EL (cell line): Measurements from ENCODE around the gene LMBR1.
"Not testable (repeated sequence)": the region's sequence is repeated elsewhere in the genome, so short reads cannot be mapped to it uniquely, and the experiment has no call there.

Source experiments
- DNase-seq: peaks from one replicate; pipeline ENCODE4 v3.0.0-alpha.2; 2016

Gene LMBR1

DNA sequence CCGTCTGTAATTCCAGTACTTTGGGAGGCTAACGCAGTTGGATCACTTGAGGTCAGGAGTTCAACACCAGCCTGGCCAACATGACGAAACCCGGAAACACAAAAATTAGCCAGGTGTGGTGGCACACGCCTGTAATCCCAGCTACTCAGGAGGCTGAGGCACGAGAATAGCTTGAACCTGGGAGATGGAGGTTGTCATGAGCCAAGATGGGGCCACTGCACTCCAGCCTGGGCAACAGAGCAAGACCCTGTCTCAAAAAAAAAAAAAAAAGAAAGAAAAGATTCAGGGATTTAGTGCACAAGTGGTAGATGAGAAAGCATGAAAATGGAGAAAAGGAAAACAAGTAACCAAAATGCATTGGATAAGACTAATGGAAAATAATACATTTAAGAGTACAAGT lies 49.4 kb downstream of the LMBR1 start:
- not testable (repeated sequence) for DNase-seq

DNA sequence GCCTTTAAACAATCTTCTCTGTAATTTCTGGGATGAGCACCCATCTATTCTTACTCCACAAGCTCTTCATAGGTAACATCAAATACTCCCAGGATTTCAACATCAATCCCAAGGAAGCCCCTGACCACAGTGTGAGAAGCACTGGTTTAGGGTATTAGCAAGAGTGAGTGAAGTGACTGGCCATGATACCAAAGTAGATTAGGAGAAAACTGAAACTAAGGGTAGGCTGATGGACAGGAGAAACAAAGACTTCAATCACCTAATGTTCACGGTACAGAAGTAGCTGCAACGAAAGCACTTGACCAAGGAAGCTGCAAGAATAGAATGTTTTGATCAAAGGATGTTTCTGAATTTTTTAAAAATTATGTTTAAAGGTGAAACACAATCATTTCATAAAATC lies 49.8 kb downstream of the LMBR1 start:
- DNase-seq, result no peak

DNA sequence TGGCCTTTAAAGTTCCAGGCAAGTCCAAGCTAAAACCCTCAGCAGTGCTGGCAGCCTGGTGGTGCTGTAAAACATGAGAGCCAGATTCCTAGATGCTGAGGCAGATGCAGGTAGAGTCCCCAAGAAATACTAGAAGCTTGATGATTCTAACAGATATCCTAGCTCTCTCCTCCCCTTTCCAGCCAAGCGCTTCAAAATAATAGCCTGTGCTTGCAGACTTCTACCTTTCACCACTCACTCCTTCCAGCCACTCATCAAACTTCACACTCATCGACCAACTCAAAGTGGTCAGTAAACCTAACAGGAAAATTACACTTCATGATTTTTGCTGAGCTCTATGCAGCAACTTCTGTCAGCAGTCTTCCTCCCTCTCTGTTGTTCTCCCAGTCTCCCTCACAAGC lies 50.2 kb downstream of the LMBR1 start:
- no peak for DNase-seq

DNA sequence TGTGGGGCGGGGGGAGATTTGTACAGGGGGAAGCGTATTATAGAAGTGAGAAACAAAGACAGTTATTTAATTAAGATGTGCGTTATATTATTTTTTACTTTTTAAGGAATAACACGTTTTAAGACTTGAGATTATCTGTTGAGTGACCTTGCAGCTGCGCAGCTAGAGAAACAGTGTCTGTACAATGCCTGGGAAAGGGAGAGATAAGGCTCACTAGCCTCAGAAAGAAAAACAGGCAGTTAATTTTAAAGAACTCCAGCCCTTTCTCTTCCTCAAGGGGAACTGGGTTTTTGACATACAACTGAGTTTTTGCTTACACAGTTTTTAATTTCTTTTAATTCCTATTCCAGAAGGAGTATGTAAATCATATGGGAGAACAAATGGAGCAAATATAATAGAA lies 50.7 kb downstream of the LMBR1 start:
- DNase-seq, result no peak

DNA sequence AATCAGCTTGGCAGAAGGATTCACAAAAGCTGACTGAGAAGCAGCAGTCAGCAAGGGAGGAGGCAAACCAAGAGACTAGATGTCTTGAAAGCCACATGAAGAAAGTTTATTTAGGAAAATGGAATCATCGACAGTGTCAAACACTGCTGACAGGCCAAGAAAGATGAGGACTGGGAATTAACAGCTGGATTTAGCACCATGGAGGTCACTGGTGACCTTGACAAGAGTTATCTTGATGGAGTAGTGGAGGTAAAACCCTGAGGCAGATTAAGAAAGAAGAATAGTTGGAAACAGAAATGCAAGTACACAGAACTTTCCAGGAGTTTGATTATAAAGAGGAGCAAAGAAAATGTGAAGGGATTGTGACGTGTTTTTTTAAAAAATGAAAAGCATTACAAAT lies 51.5 kb downstream of the LMBR1 start:
- no peak for DNase-seq

DNA sequence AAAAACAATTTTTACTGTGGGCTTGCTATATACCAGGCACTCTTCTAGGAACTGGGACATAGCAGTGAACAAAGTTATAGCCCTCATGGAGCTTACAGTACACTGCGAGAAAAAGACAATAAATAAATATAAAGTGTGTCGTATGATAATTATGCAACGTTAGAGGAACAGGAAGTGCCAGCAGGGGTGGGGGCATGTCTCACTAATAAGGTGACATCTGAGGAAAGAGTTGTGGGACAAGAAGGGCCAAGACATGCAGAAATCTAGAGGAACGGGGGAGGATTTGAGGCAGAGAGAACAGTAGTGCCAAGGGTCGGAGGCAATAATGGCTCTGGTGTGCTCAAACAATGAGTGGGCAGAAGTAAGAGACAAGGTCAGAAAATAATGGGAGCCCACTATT lies 52.8 kb downstream of the LMBR1 start:
- DNase-seq, result no peak

DNA sequence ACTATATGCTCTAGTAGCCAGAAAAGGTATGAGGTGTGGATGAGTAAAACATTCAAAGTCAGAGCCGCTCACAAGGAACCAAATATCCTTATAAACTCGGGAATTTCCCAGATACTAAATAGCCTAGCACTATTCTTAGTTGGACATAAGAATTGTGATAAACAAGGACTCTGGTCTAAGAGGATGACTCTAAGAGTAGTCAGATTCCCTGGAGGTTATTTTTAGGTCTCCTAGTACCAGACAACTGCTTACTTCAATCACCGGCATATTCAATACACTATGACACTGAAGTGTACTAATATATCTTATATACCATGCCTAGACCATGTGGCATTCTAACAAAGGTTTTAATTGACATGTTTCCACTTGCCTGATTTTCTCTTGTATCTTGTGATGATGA lies 56.5 kb downstream of the LMBR1 start:
- DNase-seq, result no peak

DNA sequence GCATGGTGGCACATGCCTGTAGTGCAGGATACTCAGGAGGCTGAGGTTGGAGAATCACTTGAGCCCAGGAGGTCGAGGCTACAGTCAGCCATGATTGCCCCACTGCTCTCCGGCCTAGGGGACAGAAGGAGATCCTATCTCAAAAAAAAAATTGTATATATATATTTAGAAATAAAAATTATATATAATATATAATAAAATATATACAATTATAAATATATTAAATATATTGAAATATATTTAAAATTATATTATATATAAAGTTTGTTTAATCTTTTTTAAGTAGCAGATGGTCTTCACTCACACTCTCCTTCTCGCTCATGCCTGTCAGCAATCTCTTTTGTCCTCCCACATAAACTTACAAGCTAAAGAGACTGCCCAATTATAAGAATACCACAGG lies 58.5 kb downstream of the LMBR1 start:
- no peak for DNase-seq

DNA sequence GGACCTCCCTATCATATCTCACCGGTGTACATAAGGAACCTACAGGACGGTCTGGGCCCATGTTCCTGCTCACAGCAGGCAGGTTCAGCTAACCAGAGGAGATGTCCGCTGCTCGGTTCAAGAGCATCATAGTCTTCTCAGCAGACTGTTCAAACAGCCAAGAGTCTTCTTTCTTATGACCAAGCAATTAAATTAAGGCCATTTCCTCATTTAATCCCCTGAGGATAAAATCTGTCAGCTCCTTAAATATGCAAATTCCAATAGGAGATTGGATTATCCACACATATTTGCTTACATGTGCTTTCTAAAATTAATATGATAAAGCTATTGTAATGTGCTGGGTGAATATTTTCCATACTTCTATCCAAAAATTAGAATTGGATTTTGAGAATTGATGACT lies 59.7 kb downstream of the LMBR1 start:
- DNase-seq, result no peak

DNA sequence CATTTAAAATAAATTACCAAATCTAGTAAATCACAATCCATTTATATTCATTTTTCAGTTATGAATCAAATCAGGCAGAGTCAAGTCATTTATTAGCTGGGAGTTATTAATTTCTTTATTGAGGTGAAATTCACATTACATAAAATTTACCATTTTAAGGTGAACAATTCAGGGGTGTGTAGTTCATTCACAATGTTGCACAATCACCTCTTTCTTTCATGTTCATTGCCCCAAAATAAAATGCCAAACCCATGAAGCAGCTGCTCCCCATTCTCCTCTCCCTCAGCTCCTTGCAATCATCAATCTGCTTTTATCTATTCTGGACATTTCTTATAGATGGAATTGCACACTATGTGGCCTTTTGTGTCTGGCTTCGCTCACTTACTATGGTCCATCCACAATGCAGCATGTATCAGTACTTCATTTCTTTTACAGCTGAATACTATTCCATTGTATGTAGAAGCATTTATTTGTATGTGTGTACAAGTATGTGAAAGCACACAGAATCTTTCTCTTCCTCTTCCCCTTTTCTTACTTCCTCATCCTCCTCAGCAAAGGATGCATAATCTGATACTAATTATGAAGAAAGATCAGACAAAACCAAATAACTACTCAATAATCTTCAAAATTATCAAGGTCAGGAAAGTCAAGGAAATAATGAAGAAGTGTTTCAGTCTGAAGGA lies 60.6 kb downstream of the LMBR1 start:
- no peak for DNase-seq

DNA sequence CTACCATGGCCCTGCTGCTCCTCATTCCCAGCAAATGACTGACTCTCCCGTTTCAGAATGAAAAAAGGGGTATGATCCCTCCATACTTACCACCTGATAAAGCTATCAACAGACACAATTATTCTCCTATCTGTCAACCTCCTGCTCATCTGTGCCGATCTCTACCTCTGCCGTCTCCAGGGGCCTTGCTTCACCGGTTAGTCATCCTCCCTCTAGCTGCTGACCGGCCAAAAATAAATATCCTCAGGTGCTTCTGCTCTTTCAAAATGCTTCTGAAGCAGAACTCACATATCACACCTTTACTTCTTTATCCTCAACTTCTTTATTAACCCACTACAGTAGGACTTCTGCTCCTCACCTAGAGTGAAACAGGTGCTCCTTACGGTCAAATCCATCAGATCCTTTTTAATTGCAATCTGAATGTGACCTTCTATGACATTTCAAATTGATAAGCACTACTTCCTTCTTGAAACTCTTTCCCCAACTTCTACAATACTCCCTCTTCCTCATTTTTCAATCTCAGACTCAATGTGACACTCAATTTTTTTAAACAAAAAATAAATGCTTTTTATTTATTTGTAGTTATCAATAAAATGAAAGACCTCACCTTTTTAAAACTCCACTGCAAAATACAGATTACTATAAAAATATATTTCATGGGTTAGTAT lies 63.2 kb downstream of the LMBR1 start:
- no peak for DNase-seq

DNA sequence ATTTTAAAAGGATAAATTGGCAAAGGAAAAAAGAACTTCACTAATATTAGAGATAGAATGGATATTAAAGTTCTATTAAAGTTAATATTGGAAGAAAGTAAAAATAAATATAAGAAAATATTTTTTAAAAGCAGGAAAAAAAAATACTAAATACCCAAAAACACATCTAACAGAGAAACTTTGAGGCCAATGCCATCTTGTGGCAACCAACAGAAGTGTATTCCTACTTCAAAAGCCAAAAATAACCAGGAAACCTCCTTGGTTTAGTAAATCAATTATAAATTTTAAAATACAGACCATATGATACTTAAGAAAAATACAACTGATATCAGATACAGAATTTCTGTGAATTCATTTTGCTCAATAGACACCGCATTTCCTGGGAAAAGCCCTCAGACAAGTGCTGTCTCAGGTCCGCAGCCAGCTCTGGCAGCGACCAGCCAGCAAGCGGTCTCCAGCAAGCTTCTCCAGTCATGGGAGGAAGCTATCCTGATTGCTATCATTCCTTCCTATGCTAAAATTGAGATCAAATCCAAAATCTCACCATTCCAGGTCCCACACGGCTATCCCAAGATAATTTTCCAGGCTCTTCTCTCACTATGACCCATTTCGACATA lies 65.3 kb downstream of the LMBR1 start:
- DNase-seq, result peak; percentile 8

DNA sequence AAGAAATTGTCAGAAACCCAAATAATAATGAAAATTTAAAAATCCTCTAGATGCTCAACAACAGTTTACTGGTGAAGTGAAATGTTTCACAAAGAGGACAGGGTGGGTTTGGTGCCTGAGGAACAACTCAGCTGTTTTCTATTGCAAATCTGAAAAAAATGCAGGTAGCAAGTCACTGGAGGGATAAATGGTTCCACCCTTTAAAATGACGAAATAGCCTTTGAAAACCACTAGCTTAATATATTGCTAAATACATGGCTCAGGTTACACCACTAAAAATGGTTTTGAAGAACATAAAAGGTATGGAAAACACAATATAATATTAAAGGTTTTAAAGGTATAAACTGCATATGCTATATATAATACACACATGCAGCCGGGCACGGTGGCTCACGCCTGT lies 69.5 kb downstream of the LMBR1 start:
- no peak for DNase-seq

DNA sequence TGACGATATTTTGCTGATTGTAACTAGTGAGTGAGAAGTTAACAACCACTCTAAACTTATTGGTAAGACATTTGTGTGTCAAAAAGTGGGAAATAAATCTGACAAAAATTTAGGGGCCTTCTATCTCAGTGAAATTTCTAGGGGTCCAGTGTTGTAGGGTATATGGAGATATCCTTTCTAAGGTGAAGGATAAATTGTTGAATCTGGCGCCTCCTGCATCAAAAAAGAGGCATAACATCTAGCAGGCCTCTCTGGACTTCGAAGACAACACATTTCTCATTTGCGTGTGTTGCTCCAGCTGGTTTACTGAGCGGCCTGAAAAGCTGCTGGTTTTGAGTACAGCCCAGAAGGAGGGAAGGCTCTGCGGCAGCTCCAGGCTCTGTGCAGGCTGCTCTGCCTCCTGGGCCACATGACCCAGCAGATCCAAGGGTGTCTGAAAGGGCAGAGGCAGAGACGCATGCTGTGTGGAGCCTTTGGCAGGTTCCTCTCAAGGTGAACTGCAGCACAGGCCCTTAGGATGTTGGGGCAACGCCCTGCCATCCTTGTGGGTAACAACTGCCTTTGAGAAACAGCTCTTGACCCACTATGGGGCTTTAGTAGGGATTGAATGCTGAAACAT lies 72.4 kb downstream of the LMBR1 start:
- DNase-seq, result no peak

DNA sequence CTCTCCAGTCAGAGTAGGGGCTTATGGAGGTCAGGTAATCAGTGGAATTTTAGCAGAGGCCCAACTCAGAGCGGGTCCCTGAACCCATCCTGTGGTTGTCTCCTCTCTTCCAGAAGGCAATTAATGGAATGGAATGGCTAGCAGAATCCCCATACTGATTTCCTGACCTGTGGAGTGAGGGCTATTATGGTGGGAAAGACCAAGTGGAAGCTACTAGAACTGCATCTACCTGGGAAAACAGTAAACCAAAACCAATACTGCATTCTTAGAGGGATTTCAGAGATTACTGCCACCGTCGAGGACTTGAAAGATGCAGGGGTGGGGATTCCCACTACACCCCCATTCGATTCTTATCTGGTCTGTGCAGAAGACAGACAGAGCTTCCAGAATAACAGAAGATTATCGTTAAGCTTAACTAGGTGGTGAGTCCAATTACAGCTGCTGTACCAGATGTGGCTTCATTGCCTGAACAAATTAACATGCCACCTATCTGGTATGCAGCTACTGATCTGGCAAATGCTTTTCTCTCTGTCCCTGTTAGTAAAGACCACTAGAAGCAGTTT lies 73.2 kb downstream of the LMBR1 start:
- no peak for DNase-seq

DNA sequence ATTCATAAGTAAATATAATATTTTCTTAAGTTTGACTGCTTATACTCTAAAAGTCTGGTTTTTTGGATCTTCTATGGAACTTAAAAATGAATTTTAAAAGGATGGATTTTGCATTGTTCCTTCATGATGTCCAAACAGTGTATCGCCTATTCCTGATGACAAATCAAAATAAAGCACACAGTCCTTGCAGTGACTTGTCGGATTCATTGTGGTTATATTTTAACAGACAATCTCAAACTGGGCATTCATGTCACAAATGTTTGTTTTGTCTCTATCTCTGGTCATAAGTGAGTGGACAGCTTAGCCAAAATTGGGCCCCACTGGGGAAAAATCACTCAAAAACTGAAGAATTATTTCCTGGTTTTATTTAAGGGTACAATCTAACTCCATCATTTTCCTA lies 74.8 kb downstream of the LMBR1 start:
- no peak for DNase-seq

DNA sequence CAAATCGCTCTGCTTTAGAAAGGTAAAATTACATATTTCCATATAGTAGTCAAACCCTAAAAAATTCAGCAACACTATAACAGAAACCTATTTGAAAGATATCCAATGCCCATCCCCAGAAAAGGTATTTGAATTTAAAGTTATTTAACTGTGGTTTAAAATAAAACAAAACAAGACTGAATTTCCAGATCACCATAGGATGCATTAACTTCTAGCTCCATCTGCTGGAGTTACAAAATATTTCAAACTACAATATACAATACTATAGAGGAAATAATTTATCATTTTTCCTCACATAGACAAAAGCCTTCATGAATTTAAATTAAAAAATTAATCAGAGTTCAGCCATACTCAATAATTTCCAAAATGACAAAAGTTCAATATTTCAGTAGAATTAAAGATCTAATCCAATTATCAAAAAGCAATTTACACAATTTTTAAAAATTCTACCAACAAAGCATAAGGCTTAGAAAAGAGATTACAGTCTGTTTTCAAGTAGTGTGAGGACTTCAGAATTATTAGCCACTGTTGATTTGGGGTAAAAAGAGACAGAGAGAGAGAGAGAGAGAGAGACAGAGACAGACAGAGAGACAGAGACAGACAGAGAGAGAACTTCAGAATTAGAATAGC lies 75.9 kb downstream of the LMBR1 start:
- no peak for DNase-seq

DNA sequence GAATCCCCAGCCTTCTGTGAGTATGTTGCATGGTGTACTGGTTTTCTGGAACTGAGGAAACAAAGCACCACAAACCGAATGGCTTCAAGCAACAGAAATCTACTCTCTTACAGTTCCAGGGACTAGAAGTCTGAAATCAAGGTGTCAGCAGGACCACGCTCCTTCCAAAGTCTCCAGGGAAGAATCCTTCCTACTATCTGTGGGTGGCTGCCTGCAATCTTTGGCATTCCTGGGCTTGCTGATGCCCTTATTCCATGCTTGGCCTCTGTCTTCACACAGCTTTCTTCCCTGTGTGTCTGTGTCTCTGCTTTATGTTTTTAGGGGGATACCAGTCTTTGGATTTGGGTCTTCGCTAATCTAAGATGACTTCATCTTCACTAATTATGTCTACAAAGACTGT lies 81.3 kb downstream of the LMBR1 start:
- DNase-seq, result no peak

DNA sequence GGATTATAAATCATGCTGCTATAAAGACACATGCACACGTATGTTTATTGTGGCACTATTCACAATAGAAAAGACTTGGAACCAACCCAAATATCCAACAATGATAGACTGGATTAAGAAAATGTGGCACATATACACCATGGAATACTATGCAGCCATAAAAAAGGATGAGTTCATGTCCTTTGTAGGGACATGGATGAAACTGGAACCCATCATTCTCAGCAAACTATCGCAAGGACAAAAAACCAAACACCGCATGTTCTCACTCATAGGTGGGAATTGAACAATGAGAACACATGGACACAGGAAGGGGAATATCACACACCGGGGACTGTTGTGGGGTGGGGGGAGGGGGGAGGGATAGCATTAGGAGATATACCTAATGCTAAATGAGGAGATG lies 89.3 kb downstream of the LMBR1 start:
- not testable (repeated sequence) for DNase-seq

DNA sequence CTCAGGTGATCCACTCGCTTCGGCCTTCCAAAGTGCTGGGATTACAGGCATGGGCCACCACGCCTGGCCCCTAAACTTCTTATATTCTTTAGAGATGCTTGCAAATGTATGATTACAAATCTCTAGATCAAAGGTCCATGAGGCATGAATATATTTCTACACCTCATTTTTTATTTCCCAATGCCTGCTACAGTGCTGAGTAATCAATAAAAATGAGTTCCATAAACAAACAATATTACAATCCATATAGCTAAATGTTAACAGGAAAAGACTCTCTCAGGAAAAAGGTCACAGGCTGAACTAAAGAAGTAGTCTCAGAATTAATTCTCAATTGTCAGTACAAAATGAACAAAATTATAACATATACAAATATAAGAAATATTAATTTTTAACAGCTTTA lies 90.8 kb downstream of the LMBR1 start:
- no peak for DNase-seq

DNA sequence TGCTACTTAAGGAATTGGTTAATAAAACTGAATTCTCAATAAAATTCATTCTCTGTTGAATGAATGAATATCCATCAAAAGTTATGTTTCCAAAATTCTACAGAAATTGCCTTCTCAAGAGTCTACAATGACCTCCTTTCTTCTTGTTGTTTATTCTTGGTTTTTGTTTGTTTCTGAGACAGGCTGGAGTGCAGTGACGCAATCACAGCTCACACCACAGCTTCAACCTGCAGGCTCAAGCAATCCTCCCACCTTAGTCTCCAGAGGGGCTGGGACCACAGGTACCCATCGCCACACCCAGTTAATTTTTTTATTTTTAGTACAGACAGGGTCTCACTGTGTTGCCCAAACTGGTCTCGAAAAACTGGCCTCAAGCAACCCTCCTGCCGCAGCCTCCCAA lies 97.6 kb downstream of the LMBR1 start:
- no peak for DNase-seq

DNA sequence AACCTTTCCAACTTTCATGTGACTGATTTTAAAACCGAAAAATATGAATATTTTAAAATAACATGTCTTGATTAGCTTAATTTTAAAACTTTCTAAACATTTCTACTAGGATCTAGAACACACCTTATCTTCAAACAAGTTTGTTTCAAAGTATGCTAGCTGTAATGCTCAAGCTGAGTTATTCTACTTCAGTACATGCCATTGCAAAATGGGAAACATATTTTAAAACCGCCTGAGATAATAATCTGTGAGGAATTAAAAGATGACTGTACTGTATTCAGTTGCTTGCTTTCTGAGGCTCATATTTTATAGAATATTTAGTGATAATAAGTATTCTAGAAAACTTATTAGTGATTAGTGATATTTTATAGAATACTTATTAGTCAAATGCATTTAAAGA lies 99.6 kb downstream of the LMBR1 start:
- DNase-seq, result no peak

DNA sequence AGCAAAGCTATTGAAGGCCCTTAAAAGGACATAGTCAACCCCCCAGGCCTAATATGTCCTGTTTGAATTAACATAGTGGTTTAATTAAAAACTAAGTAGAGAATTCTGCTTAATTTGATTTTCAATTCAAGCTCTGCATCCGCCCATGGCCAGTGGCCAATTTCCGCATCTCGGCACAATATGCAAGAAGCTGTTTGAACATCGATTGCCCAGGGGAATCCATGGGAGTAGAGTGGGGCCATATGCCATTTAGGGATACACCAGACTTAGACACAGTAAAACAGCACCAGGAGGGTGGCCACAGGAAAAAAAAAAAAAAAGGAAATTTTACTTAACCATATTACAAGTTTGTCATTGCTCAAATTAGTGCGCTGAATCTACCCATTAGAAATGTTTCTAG lies 100.4 kb downstream of the LMBR1 start:
- DNase-seq, result no peak
